H1 (cell line): ENCODE results near the gene RRBP1. TPM values are rescaled to one million over a fixed set of nuclear protein-coding genes. Genes with fewer than 3 reads are reported as not detected.

ENCODE experiments used
- CTCF ChIA-PET: fragments of 300-600 bp; sonication (Branson Sonifier 250); formaldehyde crosslinking; loops from one replicate; lab custom pipeline; 2021; ENCODE audit not compliant: partially characterized antibody; lab: Charles Lee
- POLR2A ChIA-PET: fragments of 300-600 bp; sonication (Branson Sonifier 250); formaldehyde crosslinking; loops from one replicate; lab custom pipeline; 2021; ENCODE audit warnings: inconsistent platforms; ENCODE audit not compliant: partially characterized antibody; lab: Charles Lee
- DNase-seq, 2 experiments: peaks; one replicate each; pipeline versions ENCODE4 v3.0.0 to v3.0.0-alpha.2; 2010 to 2022; ENCODE audit warnings: low spot score in 2 of 2, low read depth in 1 of 2, mixed read lengths in 1 of 2
- FAIRE-seq: peaks from 2 replicates; lab custom pipeline; 2011; peaks lifted over from hg19 to GRCh38; lab: Jason Lieb, UNC
- H2AFZ ChIP-seq: 2 replicates; pipeline ENCODE4 v1.8.1; 2012; ENCODE audit warnings: low read length, inconsistent platforms
- H2AK5ac ChIP-seq: 2 replicates; pipeline ENCODE4 v1.6.1; 2013; ENCODE audit warnings: low read depth, low read length
- H2BK120ac ChIP-seq: replicated peaks from 2 replicates; pipeline ENCODE3; 2013; ENCODE audit warnings: low read depth, low read length, inconsistent platforms
- H2BK12ac ChIP-seq: 2 replicates; pipeline ENCODE4 v1.6.1; 2013; ENCODE audit warnings: low read depth, low read length
- H2BK15ac ChIP-seq: 2 replicates; pipeline ENCODE4 v1.6.1; 2013; ENCODE audit warnings: low read length
- H2BK20ac ChIP-seq: 2 replicates; pipeline ENCODE4 v1.6.1; 2013; ENCODE audit warnings: low read length
- H2BK5ac ChIP-seq: 2 replicates; pipeline ENCODE4 v1.6.1; 2013; ENCODE audit warnings: low read depth, low read length
- H3K14ac ChIP-seq: 2 replicates; pipeline ENCODE4 v1.6.1; 2013; ENCODE audit warnings: inconsistent platforms; ENCODE audit not compliant: insufficient read length
- H3K18ac ChIP-seq: 2 replicates; pipeline ENCODE4 v1.6.1; 2013; ENCODE audit warnings: low read length; ENCODE audit errors: extremely low read depth
- H3K23ac ChIP-seq: 2 replicates; pipeline ENCODE4 v1.6.1; 2013; ENCODE audit warnings: inconsistent platforms; ENCODE audit not compliant: insufficient read length
- H3K23me2 ChIP-seq: 2 replicates; pipeline ENCODE4 v1.6.1; 2013; ENCODE audit warnings: low read depth, low read length
- H3K27ac ChIP-seq: 2 replicates; pipeline ENCODE4 v1.6.1; 2011; ENCODE audit warnings: low read depth, low read length, inconsistent platforms
- H3K27me3 ChIP-seq, 4 experiments: replicated peaks in 1 of 4; 1 replicate in 1 of 4; 2 replicates in 3 of 4; pipeline versions ENCODE4 v1.6.1 to v1.8.1; 2011 to 2013; ENCODE audit warnings: low read length in 3 of 4, mild to moderate bottlenecking in 3 of 4, inconsistent platforms in 2 of 4, mixed read lengths in 2 of 4, moderate library complexity in 1 of 4; ENCODE audit not compliant: control insufficient read depth in 3 of 4, insufficient read depth in 3 of 4; ENCODE audit errors: extremely low read depth in 1 of 4
- H3K36me3 ChIP-seq, 4 experiments: 2 replicates each; pipeline versions ENCODE4 v1.6.1 to v1.8.1; 2011 to 2013; ENCODE audit warnings: mild to moderate bottlenecking in 4 of 4, low read length in 3 of 4, moderate library complexity in 2 of 4, control low read depth in 1 of 4, inconsistent platforms in 1 of 4; ENCODE audit not compliant: insufficient read depth in 4 of 4, control insufficient read depth in 2 of 4
- H3K4ac ChIP-seq: replicated peaks from 2 replicates; pipeline ENCODE3; 2013; ENCODE audit warnings: low read length, low read depth, mixed read lengths, inconsistent platforms; ENCODE audit not compliant: insufficient read length
- H3K4me1 ChIP-seq, 4 experiments: replicated peaks in 1 of 4; 1 replicate in 1 of 4; 2 replicates in 3 of 4; pipeline versions ENCODE4 v1.6.1 to v1.8.1; 2011 to 2013; ENCODE audit warnings: low read length in 3 of 4, inconsistent platforms in 2 of 4, mixed read lengths in 1 of 4; ENCODE audit not compliant: insufficient read depth in 4 of 4, control insufficient read depth in 3 of 4
- H3K4me2 ChIP-seq, 2 experiments: 2 replicates each; pipeline versions ENCODE4 v1.6.1 to v1.8.1; 2011 to 2013; ENCODE audit warnings: low read depth in 2 of 2, low read length in 2 of 2, control low read depth in 1 of 2, inconsistent platforms in 1 of 2, mild to moderate bottlenecking in 1 of 2; ENCODE audit not compliant: insufficient read depth in 1 of 2
- H3K4me3 ChIP-seq, 4 experiments: fragments of 200-600, 300-600 bp in 1 of 4; sonication (generic), shearing (Covaris generic), sonication (Bioruptor Twin) in 1 of 4; 2 replicates each; pipeline versions ENCODE4 v1.5.1 to v1.8.1; 2011 to 2016; ENCODE audit warnings: low read length in 4 of 4, low read depth in 3 of 4, control low read depth in 2 of 4, inconsistent platforms in 2 of 4, mild to moderate bottlenecking in 2 of 4, mixed read lengths in 1 of 4, moderate library complexity in 1 of 4; ENCODE audit not compliant: insufficient read depth in 2 of 4; ENCODE audit errors: extremely low read depth in 1 of 4
- H3K56ac ChIP-seq: replicated peaks from 2 replicates; pipeline ENCODE3; 2013; ENCODE audit warnings: low read depth, mild to moderate bottlenecking, mixed read lengths, low read length, inconsistent platforms; ENCODE audit not compliant: insufficient read length
- H3K79me1 ChIP-seq: 2 replicates; pipeline ENCODE4 v1.6.1; 2013; ENCODE audit warnings: low read depth, low read length, control low read depth
- H3K79me2 ChIP-seq, 2 experiments: 2 replicates each; pipeline versions ENCODE4 v1.6.1 to v1.8.1; 2012 to 2013; ENCODE audit warnings: low read length in 2 of 2, mild to moderate bottlenecking in 2 of 2, inconsistent platforms in 1 of 2; ENCODE audit not compliant: insufficient read depth in 2 of 2, control insufficient read depth in 1 of 2
- H3K9ac ChIP-seq, 4 experiments: replicated peaks in 1 of 4; 1 replicate in 1 of 4; 2 replicates in 3 of 4; pipeline versions ENCODE4 v1.6.1 to v1.8.1; 2011 to 2013; ENCODE audit warnings: low read depth in 3 of 4, low read length in 3 of 4, control low read depth in 2 of 4, mild to moderate bottlenecking in 2 of 4, moderate library complexity in 2 of 4, inconsistent platforms in 1 of 4; ENCODE audit errors: extremely low read depth in 1 of 4
- H3K9me3 ChIP-seq, 2 experiments: 2 replicates each; pipeline versions ENCODE4 v1.6.1 to v1.8.1; 2012 to 2013; ENCODE audit warnings: mild to moderate bottlenecking in 2 of 2, moderate library complexity in 2 of 2, control low read depth in 1 of 2, inconsistent platforms in 1 of 2, low read depth in 1 of 2, low read length in 1 of 2, mixed read lengths in 1 of 2; ENCODE audit not compliant: insufficient read depth in 2 of 2
- H4K20me1 ChIP-seq, 2 experiments: replicated peaks in 1 of 2; 2 replicates each; pipeline versions ENCODE3 to v1.8.1; 2011 to 2013; ENCODE audit warnings: inconsistent platforms in 2 of 2, low read length in 2 of 2, mild to moderate bottlenecking in 1 of 2; ENCODE audit not compliant: insufficient read depth in 2 of 2, control insufficient read depth in 1 of 2
- H4K5ac ChIP-seq: 2 replicates; pipeline ENCODE4 v1.6.1; 2013; ENCODE audit warnings: low read length, low read depth, mixed read lengths, inconsistent platforms; ENCODE audit not compliant: insufficient read length
- H4K8ac ChIP-seq: 2 replicates; pipeline ENCODE4 v1.8.0; 2013; ENCODE audit warnings: mild to moderate bottlenecking, moderate library complexity, low read length, inconsistent platforms; ENCODE audit not compliant: insufficient read depth; ENCODE audit errors: extremely low read depth
- H4K91ac ChIP-seq: replicated peaks from 2 replicates; pipeline ENCODE3; 2013; ENCODE audit warnings: low read length, mixed read lengths, inconsistent platforms; ENCODE audit not compliant: insufficient read length
- ASH2L ChIP-seq: fragments of 200-600, 300-600 bp; sonication (generic); IDR thresholded peaks from one replicate; pipeline ENCODE4 v1.7.1; 2017; ENCODE audit warnings: low read length
- RAD21 ChIP-seq, 2 experiments: IDR thresholded peaks in 1 of 2; conservative IDR thresholded peaks in 1 of 2; 2 replicates each; pipeline ENCODE4 v1.6.1; 2011; ENCODE audit warnings: low read depth in 2 of 2, low read length in 2 of 2, improper control_type of control experiment in 1 of 2, inconsistent platforms in 1 of 2, mild to moderate bottlenecking in 1 of 2, moderate library complexity in 1 of 2
- SP2 ChIP-seq: IDR thresholded peaks from 2 replicates; pipeline ENCODE4 v1.6.1; 2012; ENCODE audit warnings: mild to moderate bottlenecking, low read length, inconsistent platforms
- SUZ12 ChIP-seq: fragments of 200-600 bp; sonication (generic); IDR thresholded peaks from 2 replicates; pipeline ENCODE4 v1.6.1; 2012; ENCODE audit warnings: mild to moderate bottlenecking, inconsistent platforms, low read length, moderate library complexity, mixed read lengths
- TEAD4 ChIP-seq: IDR thresholded peaks from 2 replicates; pipeline ENCODE4 v1.6.1; 2012; ENCODE audit warnings: low read depth, low read length, inconsistent platforms, mixed read lengths
- YY1 ChIP-seq: IDR thresholded peaks from 2 replicates; pipeline ENCODE4 v1.6.1; 2011; ENCODE audit warnings: low read depth, mild to moderate bottlenecking, low read length
- WGBS, 2 experiments: shearing (Covaris generic) in 1 of 2; methylation state at CpG; one replicate each; pipeline versions ENCODE4 v1.1.6 to v1.1.7; 2013 to 2015; ENCODE audit warnings: low lambda C conversion rate in 2 of 2, mixed read lengths in 2 of 2, inconsistent platforms in 1 of 2, low coverage in 1 of 2, missing lambda C conversion rate in 1 of 2; ENCODE audit not compliant: insufficient replicate concordance in 2 of 2, insufficient coverage in 1 of 2, insufficient read length in 1 of 2; ENCODE audit errors: extremely low coverage in 1 of 2, missing lambda C conversion rate in 1 of 2; 5-methylcytosine and 5-hydroxymethylcytosine counted together
- polyA plus RNA-seq, 7 experiments: library from polyadenylated mRNA; depleted of rRNA in 3 of 7; stranded (reverse) in 5 of 7; unstranded in 2 of 7; fragments of >200 nt in 5 of 7; fragments of 200-250 nt in 2 of 7; gene quantifications; 1 replicate in 5 of 7; 2 replicates in 1 of 7; 4 replicates in 1 of 7; pipeline versions ENCODE4 v1.2.1 to v1.2.3, GENCODE V29; 2011 to 2013; ENCODE audit warnings: missing spikeins in 2 of 7, mixed read lengths in 2 of 7
- total RNA-seq: library from RNA; stranded (reverse); fragmentation: NEBNext Ultra II Directional; extraction: Animal tissue kit (Norgen Biotek cat#: 25700); gene quantifications from 2 replicates; pipeline ENCODE4 v1.2.1, GENCODE V29; 2021
- TF ChIP-seq, protein P1 (sequence below): IDR thresholded peaks from 2 replicates; pipeline ENCODE4 v1.6.1; 2012; ENCODE audit warnings: inconsistent platforms

The RRBP1 gene
- total and polyA plus RNA-seq, 2 of the 8 experiments (the other 6 are each of a cell fraction or from before 2014, with no cell fraction given): 15.9 to 157 TPM

DNA sequence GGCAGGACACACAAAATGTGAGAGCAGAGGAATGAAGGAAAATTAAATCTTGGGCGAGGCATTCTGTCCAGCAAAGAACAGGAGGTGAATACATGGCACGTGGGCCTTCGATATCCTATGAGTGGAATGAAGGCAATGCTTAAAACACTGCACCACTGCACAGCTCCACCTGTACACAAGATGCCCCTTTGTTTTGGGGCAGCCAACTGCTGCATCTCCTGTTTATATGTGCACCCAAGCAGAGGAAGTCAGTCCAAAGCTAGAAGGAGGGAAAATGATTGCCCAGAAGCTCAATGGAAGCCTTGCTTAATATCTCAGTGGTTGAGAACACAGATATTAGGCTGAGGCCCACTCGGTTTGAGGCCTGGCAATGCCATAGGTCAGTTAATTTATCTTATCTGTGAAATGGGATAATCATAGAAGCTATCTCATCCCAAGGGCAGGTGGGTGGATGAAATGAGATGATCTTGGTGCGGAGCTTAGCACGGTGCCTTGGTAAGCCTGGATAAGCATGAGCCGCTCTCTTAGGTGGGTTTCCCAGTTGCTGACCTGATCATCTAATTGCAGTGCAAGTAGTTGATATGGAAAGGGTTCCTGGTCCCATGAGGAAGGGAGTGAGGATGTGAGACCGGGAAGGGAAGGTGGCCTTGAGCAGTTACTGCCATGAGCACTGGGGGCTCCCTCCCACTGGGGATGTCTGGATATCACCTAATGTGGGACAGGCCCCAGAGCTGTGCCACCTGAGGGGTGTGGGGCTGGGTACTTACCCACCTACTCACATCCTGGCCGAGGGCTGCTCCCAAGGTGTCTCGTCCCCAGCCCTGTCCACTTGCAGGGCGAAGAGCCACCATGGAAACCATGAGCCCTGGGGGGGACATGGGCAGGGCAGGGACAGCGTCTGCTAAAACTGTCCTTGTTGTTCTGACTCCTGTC, 27.6 kb upstream of the RRBP1 start:
- Histone ChIP-seq H3K23me2 (0 out of 2 replicates have a peak, but pooled peaks cover 2% of the 10 kb centered on the region), H3K18ac (no peak overlapping the region), H2AK5ac (no peak overlapping the region), H3K23ac (no peak overlapping the region), H3K36me3 (no peaks in the 10 kb centered on the region), H3K4me2 (no peak overlapping the region), H2BK5ac (0 out of 2 replicates have a peak overlapping the region, but pooled peaks have one; percentile 44), H3K56ac (no peak overlapping the region), H3K27ac (no peak overlapping the region), H4K8ac (no peak overlapping the region), H3K79me1 (no peaks in the 10 kb centered on the region), H4K20me1 (no peaks in the 10 kb centered on the region), H3K4me1 (peaks cover 2 to 12% (median 7%) of the 10 kb centered on the region in 4 experiments), H3K9me3 (no peaks in the 10 kb centered on the region), H2BK120ac (no peak overlapping the region), H2BK20ac (no peak overlapping the region), H3K9ac (no peak overlapping the region), H3K14ac (no peak overlapping the region), H3K79me2 (no peaks in the 10 kb centered on the region), H2BK12ac (no peak overlapping the region; the same call in 1 of the 2 replicates), H4K91ac (no peak overlapping the region), H2BK15ac (peak overlapping the region; percentile 29; the same call in 1 of the 2 replicates), H4K5ac (no peak overlapping the region), H3K4me3 (no peak overlapping the region), H2AFZ (no peak overlapping the region), H3K4ac (no peak overlapping the region), H3K27me3 (no peaks in the 10 kb centered on the region)
- TF ChIP-seq YY1 (no peak), SUZ12 (no peak), TEAD4 (no peak), RAD21 (IDR thresholded peaks at IDR 0.05 in 1 of 2, conservative IDR thresholded peaks at IDR 0.05 in 1 of 2; ENCODE audit: low read depth in 2 of 2, low read length in 2 of 2) (no peak), ASH2L (no peak), SP2 (no peak)
- TF ChIP-seq, protein P1, sequence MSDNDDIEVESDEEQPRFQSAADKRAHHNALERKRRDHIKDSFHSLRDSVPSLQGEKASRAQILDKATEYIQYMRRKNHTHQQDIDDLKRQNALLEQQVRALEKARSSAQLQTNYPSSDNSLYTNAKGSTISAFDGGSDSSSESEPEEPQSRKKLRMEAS: no peak
- 87% methylated on average over 12 of the region's 12 CpGs; no CpG with 5 or more reads in 1 of the 2 experiments for WGBS, 2 experiments
- FAIRE-seq (no peak), DNase-seq (no peak)
- ChIA-PET POLR2A (no interaction called here), CTCF (interaction anchor here (0.6 to 4.2 kb wide), 13 partner anchors 9 to 229 kb away, joined by 3 to 14 read pairs (median 3); partner anchors contain the start of genes BANF2 and RRBP1)
